Measurements from ENCODE around the gene TRAT1. TPM values are rescaled to one million over a fixed set of nuclear protein-coding genes. Genes with fewer than 3 reads are reported as not detected.
A peak's percentile ranks its signal among the peaks of the same experiment; 100 is the strongest.

Gene TRAT1
- total RNA-seq, 2 experiments from 2014 or later, result 54.5 to 58.4 TPM

DNA sequence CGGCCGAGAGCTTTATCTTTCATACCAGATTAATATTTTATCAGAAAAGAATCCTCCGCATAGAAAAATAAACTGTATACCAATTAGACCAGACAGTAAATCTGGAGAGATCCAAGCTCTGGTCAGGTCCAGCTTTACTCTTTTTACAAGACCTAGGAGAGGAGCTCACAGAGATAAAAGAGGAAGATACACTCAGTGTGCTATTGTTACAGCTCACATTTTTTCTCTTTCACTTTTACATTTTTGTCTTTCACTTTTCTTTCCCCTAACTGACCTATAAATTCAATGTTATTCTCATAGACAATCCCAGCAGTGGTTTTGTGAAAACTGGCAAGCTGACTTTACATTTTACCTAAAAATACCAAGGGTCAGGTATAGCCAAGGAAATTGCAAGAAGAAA lies 75.3 kb downstream of the TRAT1 start:
- ChIA-PET POLR2A (no interaction called here), CTCF (interaction anchor here (0.7 to 1.5 kb wide), 7 partner anchors 11 to 235 kb away, joined by 3 to 14 read pairs (median 3); no protein-coding TSS in a partner anchor)
- peak; percentile 73 for ATAC-seq
- DNase-seq, result no peak
- Mint-ChIP-seq H3K4me3 (peak overlapping the region; percentile 17), H3K36me3 (ENCODE audit: low read depth) (peaks cover 3% of the 10 kb centered on the region), H3K9me3 (ENCODE audit: insufficient read depth) (no peaks in the 10 kb centered on the region), H3K27ac (peak overlapping the region; percentile 70), H3K4me1 (ENCODE audit: low read depth) (peaks cover 24% of the 10 kb centered on the region), H3K27me3 (ENCODE audit: low read depth) (no peaks in the 10 kb centered on the region)

DNA sequence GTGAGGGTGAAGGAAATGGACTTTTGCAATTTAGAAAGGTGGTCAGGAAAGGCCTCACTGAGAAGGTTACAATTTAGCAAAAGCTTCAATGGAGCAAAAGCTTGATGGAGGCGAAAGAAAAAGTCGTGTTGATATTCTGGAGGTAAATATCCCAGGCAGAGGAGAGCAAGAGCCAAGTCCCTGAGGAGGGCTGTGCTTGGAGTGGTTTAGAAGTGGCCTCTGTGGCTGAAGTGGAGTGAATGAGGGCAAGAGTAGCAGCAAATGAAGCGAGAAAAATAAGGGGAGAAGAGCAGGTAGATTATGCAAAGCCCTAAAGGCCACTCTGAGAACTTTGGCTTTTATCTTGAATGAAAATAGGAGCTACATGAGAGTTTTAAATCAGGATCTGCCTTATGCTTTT lies 76.9 kb downstream of the TRAT1 start:
- DNase-seq, result no peak
- Mint-ChIP-seq H3K27me3 (ENCODE audit: low read depth) (no peaks in the 10 kb centered on the region), H3K9me3 (ENCODE audit: insufficient read depth) (no peaks in the 10 kb centered on the region), H3K4me3 (no peak overlapping the region), H3K36me3 (ENCODE audit: low read depth) (peaks cover 3% of the 10 kb centered on the region), H3K27ac (no peak overlapping the region), H3K4me1 (ENCODE audit: low read depth) (peaks cover 24% of the 10 kb centered on the region)
- POLR2A ChIA-PET, result no interaction called here
- no peak for ATAC-seq
- CTCF ChIA-PET, result interaction anchor here (0.6 to 1.2 kb wide), 2 partner anchors 16 to 152 kb away, joined by 4 to 8 read pairs; no protein-coding TSS in a partner anchor

Other genes starting within 250 kb of the TRAT1 start
- 10 to 100 TPM; 58.5 to 64.3 TPM for gene CIP2A, start 233.3 kb upstream of the TRAT1 start, total RNA-seq
- 10 to 100 TPM; 20.5 to 20.8 TPM for gene DZIP3, start 233.1 kb upstream of the TRAT1 start, total RNA-seq
- not detected for gene RETNLB, start 65.4 kb upstream of the TRAT1 start, total RNA-seq
- not detected for gene GUCA1C, start 131.1 kb downstream of the TRAT1 start, total RNA-seq

Measured in activated CD8-positive, alpha-beta T cell treated with anti-CD3 and anti-CD28 coated beads, Interleukin-2, amount 10 ng/mL, durations not matched to agents 7 days and 5 days (primary cell).